GM18520 (cell line): ENCODE data around the gene CCNO.

Source experiments
- ATAC-seq: cut with Tn5 transposase; IDR thresholded peaks from one replicate; pipeline ENCODE4 v1.9.1; 2021; ENCODE audit not compliant: unreplicated experiment

Gene CCNO

DNA sequence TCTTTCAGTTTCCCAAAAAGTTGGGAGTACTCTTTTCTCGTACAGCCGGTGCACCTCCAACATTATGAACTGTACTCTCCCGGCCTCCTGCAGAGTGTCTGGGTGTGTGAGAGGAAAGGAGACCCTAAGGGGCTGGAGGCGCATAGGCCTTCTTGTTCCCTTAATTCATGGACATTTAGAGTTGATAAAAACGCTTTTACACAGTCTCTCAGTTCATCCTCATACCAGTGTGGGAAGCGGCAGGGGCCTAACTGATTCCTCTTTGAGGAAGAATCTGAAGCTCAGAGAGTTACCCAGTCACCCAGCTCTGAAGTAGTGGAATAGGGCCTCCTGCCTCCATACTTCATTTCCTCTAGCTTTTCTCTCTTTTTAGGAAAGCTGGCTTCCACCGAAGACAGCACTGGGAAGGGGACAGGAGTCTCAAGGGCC is 9.6 kb downstream of the CCNO start:
- ATAC-seq, result no peak

DNA sequence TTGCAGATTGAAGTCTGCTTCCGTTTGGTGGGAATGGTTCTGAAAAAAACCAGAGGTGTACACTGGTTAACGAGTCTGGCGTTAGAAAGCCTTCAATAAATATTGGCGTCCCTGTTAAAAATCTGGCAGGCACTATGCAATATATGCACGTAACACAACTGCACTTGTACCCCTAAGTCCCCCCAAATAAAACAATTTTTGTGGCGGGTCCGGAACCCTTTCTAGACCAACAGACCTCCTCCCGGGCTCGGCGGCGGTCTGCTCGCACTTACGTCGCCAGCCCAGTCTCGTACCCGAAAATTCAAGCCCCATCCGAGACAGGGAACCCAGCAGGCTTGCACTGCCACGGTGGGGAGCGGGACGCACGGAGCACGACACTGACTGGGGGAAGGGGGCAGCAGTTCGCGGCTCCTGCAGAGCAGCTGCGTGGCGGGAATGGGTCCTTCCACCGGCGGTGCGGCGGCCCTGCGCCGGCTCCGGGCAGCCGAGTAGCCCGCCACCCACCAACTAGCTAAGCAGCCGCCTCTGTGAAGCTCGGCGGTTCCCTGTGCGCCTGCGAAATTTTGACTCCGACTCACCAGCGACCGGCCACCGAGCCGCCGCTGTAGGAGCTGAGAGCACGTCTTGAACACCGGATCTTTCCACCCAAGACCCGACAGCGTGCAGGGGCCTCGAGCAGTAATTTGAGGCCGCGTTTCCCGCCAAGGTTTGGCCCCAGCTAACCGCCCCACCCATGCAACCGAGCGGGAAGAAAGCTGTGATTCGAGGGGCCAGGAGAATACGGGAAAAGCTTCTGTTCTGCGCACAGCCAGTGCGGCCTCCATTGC is 10.2 kb downstream of the CCNO start:
- ATAC-seq, result no peak

DNA sequence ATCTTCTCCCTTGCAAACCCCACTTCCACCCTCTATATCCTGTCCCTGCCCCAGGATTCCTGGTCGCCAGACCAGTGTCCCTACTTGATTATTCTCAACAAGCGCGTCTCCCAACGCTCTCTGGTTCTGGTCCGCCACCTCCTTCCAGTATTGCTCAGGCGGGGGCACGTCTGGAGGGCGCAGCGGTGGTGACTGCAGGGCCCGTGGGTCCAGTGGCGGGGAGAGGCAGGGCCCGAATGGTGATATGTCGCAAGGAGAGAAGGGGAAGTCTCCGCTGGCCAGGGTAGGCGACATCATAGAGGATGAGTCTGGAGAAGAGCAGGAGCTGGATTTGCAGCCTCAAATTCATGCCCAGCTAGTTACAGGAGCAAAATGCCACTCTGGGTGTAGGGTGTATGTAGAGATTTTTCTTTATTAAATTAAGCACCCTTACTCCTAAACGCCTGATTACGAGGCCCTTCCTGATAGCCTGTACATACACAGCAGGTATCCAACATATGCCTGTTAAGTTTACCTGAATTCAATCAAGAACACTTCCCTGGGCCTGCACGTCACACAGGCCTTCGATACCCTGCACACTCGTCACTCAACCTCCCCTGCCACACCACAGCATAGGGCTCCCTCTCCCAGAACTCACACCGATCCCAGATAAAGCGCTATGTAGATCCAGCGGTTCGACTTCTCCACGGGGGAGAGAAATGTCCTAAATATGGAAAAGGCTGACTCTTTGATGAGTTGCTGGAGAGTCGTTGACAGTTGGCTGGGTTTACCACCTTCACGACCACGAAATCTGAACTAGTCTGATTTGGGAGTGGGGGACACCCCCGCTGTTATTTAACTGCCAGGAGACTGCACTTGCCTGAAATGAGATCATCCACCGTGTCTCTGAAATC is 11.1 kb downstream of the CCNO start:
- ATAC-seq, result no peak

DNA sequence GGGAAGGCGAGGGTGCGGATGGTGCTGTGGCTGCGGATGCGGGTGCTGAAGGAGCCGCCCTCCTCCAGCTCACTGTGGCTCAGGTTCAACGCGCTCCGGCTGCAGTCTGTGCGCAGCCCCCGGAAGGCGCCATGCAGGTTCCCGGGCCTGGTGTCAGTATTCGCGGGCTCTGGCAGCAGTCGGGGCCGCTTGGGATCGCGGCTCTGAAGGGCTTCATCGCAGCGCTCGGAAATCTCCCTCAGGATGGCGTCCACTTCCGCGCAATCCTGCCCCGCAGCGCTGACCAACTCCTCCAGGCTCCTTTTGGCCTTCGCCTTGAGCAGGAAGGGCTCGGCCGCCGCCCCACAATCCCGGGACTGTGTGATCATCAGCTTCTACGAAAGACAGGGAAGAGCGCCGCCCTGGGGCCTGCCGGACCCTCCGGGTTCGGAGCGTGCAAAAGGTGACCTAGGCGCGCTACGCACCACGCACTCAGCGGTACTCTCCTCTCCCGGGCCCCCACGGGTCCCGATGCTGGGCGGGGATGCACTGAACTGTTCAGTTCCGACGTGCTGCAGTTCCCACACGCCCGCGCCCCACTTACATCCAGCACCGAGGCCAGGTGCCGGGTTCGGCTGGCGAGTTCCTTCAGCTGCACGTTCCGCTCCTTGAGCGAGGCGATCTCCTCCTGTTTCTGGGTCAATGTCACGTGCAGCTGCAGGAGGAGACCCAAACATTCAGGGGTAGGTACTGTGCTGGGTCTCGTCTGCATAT is 12.8 kb downstream of the CCNO start:
- no peak for ATAC-seq

DNA sequence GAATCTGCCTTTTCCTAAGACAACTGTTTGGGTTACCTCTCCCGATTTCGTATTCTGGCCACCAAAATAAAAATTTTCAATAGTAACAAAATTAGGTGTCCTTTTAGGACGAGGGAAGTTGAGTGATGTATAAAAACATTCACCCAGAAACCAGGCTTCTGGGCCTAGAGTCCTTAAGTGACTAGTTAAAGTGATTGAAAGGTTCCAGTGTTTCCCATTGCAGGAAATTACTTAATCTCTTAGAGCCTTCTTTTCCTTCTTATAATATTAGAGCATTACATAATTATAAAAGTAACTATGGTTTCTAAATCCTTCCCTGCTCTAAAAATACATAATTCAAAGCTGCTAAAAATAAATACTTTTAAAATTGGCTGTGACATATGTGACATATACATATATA is 13.6 kb downstream of the CCNO start:
- ATAC-seq, result no peak

DNA sequence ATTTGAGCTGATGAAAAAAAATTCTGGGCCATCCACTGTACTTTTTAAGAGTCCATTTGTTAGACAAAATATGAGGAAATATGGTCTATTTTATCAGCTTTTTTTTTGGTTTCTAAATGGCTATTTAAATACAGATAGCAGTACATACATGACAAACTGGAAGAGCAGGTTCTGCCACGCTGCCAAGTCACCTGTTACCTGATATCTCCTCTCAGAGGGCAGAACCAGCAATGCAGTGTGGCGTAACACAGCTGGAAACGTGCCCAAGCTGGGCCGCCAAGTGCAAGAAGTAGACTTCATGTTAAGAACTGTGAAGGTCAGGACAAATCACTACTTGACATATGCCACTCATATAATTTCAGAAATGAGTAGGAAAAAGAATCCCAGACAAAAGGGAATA is 14.4 kb downstream of the CCNO start:
- ATAC-seq, result no peak

DNA sequence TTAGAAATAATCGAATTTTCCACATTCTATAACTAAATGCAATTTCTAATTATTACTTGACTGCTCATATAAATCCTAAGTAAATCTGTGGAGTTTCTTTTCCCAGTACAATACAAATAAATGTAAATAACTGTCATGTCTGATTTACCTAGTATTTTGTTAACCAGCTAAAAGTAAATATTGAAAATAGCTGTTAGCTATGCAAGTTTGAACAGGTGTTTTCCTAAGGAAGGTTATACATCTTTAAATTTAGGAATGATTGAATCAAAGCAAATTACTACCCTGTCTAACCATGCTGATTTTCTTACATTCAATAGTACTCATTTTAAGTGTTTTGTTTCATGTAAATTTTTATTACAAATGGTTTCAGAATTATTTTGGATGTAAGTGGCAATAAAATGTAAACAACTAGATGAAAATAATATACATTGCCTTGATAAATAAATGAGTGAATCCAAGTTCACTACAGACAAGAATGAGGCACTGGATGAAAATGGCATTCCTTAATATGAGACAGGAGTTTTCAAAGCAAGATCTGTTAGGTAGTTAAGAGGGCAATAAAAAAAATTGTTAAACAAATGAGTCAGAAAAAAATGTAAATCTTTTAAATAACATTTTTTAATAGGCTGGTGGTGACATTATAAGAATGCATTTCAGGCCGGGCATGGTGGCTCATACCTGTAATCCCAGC is 22.1 kb downstream of the CCNO start:
- no peak for ATAC-seq

DNA sequence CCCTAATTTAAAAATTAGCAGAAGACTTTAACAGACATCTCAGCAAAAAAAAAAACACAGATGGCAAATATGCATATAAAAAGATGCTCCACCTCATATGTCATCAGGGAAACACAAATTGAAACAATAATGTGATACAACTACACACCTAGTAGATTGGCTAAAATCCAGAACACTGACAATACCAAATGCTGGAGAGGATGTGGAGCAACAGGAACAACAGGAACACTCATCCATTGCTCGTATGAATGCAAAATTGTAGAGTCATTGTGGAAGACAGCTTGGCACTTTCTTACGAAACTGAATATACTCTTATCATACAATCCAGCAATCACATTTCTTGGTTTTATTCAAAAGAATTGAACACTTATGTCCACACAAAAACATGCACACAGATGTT is 28.4 kb downstream of the CCNO start:
- ATAC-seq, result no peak

DNA sequence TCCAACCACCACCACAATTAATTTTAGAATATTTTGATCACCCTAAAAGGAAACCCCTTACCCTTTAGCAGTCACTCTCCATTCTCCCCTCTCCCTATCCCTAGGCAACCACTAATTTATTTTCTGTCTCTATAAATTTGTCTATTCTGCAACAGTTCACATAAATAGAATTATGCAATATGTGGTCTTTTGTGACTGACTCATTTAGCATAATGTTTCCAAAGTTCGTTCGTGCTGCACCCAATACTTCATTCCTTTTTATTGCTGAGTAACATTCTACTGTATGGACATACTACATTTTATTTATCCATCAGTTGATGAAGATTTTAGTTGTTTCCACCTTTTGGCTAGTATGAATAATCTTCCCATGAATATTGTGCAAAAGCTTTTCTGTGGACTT is 42.2 kb downstream of the CCNO start:
- no peak for ATAC-seq

DNA sequence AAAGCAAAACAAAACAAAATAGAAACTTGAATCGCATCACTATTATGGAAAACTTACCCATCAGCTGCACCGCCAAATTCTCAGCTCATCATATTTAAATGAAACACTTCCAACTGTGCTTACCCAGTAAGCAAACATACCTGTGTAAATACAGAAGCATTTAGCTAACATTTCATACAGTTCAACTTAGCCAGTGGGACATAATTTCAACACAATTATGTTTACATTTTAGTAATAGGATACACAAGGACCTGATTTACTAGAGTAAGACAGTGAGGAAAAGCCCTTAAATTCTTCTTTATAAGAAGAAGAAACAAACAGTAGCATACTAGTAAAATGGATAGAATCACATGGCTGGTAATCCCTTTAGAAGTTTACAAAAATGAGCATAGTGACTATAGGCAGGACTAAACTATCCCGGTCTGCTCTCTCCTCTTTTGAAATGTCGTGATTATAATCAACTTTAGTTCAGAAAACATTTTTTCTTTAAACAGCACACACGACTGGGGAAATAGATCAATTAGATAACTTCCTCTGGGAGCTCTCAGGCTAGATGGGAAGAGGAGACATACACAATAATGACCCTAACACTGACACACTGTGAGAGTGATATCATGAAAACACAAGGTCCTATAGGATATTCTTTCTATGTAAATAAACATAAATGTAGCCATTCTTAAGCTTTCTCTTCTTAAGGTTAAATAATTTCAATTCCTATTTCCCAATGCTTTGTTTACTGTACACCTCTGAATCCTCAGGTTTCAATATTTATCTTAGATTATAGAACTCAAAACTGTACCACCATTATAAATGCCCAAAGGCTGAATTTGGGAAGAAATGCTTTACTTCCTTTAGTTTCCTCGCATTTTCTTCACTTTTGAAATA is 44.5 kb downstream of the CCNO start:
- no peak for ATAC-seq

DNA sequence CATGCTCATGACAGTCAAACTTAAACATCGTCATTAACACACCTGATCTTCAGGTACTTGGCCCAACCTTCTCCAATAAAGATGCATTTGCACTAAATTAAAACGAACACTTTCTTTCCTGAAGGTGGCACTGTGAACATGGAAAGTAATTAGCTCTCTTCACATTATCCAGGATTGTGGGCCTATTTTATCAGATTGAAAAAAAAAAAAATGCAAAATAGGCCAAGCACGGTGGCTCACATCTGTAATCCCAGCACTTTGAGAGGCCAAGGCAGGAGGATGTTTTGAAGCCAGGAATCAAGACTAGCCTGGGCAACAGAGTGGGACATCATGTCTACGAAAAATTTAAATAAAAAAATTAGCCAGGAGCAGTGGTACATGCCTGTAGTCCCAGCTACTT is 46.0 kb downstream of the CCNO start:
- ATAC-seq, result no peak
